Bladder microvascular endothelial cell (primary cell): ENCODE data around the gene DROSHA. TPM values are rescaled to one million over a fixed set of nuclear protein-coding genes. Genes with fewer than 3 reads are reported as not detected.

Source experiments
- total RNA-seq: library from RNA; depleted of rRNA; stranded (reverse); fragments of >200 nt; gene quantifications from 2 replicates; pipeline ENCODE4 v1.2.3, GENCODE V29; 2014

The DROSHA gene, protein sequence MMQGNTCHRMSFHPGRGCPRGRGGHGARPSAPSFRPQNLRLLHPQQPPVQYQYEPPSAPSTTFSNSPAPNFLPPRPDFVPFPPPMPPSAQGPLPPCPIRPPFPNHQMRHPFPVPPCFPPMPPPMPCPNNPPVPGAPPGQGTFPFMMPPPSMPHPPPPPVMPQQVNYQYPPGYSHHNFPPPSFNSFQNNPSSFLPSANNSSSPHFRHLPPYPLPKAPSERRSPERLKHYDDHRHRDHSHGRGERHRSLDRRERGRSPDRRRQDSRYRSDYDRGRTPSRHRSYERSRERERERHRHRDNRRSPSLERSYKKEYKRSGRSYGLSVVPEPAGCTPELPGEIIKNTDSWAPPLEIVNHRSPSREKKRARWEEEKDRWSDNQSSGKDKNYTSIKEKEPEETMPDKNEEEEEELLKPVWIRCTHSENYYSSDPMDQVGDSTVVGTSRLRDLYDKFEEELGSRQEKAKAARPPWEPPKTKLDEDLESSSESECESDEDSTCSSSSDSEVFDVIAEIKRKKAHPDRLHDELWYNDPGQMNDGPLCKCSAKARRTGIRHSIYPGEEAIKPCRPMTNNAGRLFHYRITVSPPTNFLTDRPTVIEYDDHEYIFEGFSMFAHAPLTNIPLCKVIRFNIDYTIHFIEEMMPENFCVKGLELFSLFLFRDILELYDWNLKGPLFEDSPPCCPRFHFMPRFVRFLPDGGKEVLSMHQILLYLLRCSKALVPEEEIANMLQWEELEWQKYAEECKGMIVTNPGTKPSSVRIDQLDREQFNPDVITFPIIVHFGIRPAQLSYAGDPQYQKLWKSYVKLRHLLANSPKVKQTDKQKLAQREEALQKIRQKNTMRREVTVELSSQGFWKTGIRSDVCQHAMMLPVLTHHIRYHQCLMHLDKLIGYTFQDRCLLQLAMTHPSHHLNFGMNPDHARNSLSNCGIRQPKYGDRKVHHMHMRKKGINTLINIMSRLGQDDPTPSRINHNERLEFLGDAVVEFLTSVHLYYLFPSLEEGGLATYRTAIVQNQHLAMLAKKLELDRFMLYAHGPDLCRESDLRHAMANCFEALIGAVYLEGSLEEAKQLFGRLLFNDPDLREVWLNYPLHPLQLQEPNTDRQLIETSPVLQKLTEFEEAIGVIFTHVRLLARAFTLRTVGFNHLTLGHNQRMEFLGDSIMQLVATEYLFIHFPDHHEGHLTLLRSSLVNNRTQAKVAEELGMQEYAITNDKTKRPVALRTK (N-terminal part only)
- total RNA-seq, result 30.8 and 107 TPM in 2 replicates

DNA sequence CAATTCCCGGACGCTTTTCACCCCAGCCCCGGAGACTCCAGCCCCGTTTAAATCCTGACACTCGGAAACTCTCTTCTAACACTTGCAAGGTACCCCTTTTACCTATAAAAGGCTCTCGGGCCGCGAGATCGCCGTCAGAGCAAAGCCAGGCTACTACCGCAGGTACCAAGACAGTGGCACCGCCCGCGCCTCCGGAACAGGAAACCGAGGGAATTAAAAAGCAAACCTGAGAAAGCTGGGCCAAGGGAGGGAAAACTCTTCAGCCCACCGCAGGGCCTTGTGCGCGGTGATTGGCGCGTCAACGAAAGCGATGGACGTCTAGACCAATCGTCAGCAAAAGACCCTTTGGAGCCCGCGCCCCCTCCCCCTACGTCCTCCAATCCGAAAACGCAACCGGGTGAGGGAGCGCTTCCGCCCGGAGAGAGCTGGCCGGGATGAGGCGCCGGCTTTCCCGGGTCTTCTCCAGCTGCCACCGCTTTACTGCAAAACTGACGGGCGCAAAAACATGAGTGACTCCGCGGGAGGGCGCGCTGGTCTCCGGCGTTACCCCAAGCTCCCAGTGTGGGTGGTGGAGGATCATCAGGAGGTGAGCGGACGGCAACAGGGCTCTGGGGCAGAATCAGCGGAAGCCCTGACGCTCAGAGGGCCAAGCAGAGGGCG lies at the start of gene DROSHA, which contains the start of gene C5orf22:
Gene DROSHA, minus strand, starts transcription at position 206 of the 660 bp plus-strand sequence. CDS start 3,034 bp downstream, outside the sequence.
Gene C5orf22, plus strand, starts transcription at position 414 of the 660 bp plus-strand sequence. Its CDS starts 92 bp downstream, at position 506.

Other genes starting within 250 kb of the DROSHA start
- gene C5orf22, start 208 bp upstream of the DROSHA start, total RNA-seq, result 11.2 and 27.1 TPM in 2 replicates
- gene PDZD2, start 107.0 kb upstream of the DROSHA start, total RNA-seq, result 6.0 and 7.0 TPM in 2 replicates